Measurements from ENCODE around the gene POLR3E.
A peak's percentile ranks its signal among the peaks of the same experiment; 100 is the strongest.

The POLR3E gene, protein sequence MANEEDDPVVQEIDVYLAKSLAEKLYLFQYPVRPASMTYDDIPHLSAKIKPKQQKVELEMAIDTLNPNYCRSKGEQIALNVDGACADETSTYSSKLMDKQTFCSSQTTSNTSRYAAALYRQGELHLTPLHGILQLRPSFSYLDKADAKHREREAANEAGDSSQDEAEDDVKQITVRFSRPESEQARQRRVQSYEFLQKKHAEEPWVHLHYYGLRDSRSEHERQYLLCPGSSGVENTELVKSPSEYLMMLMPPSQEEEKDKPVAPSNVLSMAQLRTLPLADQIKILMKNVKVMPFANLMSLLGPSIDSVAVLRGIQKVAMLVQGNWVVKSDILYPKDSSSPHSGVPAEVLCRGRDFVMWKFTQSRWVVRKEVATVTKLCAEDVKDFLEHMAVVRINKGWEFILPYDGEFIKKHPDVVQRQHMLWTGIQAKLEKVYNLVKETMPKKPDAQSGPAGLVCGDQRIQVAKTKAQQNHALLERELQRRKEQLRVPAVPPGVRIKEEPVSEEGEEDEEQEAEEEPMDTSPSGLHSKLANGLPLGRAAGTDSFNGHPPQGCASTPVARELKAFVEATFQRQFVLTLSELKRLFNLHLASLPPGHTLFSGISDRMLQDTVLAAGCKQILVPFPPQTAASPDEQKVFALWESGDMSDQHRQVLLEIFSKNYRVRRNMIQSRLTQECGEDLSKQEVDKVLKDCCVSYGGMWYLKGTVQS

DNA sequence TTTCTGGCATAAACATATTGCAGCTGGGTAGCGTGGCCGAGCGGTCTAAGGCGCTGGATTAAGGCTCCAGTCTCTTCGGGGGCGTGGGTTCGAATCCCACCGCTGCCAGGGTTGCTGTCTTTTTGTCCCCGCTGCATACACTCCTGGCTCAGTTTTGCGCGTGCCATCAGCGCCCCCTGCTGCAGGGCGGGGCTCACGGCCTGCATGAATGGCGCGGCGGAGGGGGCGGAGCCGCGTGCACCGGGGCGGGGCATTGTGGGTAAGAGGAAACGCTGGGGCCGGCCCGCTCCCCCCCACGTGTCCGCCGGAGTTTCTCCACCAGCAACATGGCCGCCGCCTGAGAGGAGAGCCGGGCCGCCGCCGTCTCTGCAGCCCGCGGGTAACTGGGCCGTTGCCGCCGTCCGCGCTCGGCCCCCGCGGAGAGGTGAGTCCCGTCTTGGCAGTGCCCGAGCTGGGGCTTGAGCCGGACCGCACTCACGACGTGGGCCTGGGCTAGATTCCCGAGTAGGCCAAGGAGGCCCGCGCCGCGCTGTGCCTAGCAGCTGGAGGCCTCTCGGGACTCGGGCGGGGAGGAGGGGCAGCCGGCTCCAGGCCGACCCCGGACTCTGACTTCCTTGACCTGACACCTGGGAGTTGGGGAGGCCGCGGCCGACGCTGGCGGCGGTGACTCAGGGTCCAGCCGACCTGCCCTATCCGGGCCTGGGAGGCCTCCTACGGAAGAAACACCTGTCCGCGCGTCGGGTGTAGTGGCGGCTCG lies at the start of gene POLR3E:
Gene POLR3E, plus strand, starts transcription at position 296 of the 757 bp plus-strand sequence. CDS start 5,560 bp downstream, outside the sequence.
- DNase-seq (ENCODE audit: low read depth): peak; percentile 92

DNA sequence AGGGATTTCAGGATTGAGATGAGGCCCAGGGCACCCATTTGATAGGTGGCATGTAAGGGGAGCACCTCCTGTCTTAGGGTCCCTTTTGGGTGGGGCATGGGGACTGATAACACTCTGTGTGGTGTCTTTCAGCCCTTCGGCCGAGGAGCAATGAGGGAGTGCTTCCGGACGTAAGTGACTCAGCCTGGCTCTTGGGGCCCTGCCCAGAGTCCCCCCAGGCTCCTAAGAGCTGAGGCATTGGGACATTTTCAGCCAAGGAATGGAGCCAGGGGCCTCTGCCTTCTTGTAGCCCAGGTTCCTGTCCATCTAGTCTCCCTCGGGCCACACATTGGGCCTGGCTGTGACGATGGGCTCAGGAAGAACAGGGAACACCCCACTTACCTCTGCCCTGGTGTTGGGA lies 46.7 kb upstream of the POLR3E start:
- DNase-seq (ENCODE audit: low read depth): no peak

DNA sequence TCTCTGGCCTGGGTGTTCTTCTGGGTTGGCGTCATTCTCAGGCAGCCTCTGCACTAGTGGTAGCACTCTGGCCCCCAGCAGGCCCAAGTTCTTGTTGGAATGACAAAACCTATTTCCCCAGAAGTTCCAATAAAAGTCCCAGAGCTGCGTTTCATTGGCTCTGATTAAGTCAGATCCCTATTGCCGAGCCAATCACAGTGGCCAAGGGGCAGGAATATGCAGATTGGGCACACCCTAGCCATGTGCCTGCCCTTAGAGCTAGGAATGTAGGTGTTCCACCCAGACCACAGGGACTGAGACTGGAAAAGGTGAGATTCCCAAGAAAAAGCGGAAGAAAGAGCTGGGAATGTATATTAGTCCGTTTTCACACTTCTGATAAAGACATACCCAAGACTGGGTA lies 44.9 kb upstream of the POLR3E start:
- DNase-seq (ENCODE audit: low read depth): no peak

DNA sequence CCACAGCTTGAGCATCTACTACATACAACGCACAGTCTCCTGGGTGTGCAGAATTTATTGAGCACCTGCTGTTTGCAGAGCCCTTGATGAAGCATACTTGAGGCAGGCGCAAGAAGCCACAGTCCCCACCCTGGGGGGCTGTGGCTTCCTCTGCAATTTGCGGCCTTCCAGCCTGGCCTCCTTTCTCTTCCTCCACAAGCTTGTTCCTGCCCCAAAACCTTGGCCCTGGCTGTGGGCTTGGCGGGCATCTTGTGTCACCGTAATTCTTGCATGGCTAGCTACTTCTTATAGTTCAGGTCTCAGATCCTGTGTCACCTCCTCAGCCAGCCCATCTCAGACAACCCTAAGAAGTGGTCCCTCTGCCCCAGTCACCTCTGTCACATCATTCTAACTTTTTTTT lies 43.9 kb upstream of the POLR3E start:
- no peak for DNase-seq (ENCODE audit: low read depth)

DNA sequence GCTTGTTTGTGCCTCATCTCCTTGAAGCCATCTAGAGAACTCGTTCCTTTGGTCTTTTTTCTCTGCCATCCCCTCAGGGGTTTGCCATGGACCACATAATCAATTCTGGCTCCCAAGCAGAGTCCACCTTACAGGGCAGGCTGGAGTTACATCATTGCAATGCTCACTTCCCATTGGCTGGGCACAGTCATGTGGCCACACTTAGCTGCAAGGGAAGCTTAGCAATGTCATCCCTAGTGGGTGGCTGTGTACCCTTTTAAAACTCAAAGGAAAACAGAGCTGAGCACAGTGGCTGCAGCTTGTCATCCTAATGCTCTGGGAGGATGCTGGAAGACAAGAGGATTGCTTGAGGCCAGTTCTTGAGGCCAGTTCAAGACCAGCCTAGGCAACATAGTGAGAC lies 41.9 kb upstream of the POLR3E start:
- no peak for DNase-seq (ENCODE audit: low read depth)

DNA sequence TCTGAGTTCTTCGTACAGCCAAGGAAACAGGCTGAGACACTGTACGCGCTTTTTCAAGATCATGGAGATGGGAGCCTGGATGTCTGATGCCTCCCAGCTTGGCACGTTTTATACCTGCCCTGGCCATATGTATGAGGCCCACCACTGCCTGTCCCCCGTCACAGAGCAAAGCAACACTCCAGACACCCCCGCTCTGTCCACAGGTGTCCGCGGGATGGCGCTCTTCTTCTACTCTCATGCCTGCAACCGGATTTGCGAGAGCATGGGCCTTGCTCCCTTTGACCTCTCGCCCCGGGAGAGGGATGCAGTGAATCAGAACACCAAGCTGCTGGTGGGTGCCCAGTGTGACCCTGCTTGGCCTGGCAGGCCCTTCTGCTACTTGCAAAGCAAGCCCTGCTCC lies 39.8 kb upstream of the POLR3E start:
- no peak for DNase-seq (ENCODE audit: low read depth)

DNA sequence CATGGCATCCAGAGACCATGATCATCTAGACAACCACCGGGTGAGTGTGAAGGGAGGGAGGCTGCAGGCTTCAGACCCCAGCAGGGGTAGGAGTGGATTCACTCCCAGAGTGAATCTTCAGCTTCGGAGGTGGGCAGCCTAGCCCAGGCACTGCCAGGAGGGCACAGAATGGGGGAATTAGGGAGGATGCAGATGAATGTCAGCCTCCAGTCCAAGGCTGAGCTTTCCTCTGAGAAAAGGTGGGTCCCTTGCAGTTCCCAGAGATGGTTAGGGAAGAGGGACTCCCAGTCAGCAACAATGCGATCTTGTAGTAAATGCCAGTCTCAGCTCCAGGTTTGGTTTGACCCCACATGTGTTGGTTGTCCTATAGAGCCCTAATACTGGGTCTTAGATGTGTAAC lies 36.7 kb upstream of the POLR3E start:
- DNase-seq (ENCODE audit: low read depth): no peak

DNA sequence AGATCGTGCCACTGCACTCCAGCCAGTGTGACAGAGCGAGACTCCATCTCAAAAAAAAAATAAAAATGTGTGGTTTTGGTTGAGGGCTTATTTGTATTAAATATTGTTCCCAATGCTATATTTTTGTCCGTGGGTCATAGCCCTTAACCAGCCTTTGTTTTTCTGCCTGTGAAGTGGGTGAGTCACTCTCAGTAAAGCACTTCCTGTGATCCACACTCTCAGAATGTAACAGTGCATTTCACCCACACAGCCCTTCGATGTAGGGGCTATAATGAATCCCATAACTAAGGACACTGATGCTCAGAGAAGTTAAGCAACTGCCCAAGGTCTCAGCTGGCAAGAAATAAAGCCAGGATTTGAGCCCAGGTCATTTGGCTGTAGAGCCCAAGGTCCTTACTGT lies 34.7 kb upstream of the POLR3E start:
- no peak for DNase-seq (ENCODE audit: low read depth)

DNA sequence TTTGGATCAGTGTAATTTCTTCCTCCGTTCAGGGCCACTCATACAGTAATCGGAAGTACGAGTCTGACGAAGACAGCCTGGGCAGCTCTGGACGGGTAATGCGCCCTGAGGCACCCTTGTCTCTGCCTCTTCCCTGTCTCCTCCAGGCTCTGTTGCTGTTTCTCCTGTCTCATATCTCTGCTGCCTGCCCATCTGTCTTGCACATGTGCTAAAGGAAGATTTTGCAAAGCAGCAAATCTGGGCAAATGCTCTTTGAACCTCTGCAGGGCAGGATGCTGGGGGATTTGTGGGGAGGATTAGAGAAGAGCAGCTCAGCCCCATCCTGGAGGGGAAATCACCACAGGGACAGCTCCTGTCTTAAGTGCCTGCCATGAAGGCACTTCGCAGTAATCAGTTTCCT lies 32.4 kb upstream of the POLR3E start:
- no peak for DNase-seq (ENCODE audit: low read depth)

DNA sequence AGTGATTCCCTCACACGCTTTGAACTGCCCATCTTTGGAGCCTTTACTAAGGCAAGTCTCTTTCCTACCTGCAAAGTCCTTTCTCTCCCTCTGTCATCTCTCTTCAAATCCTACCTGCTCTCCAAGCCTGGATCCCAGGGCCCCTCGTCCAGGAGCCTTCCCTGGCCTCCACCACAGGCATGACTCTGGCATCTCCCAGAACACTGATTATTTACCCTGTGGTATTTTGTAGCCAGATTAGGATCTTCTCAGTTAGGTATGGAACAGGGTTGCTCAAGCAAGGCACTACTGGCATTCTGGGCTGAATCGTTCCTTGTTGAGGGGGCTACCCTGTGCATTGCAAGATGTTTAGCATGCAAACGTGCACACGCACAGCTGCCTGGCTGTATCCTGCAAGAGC lies 31.9 kb upstream of the POLR3E start:
- DNase-seq (ENCODE audit: low read depth): no peak

DNA sequence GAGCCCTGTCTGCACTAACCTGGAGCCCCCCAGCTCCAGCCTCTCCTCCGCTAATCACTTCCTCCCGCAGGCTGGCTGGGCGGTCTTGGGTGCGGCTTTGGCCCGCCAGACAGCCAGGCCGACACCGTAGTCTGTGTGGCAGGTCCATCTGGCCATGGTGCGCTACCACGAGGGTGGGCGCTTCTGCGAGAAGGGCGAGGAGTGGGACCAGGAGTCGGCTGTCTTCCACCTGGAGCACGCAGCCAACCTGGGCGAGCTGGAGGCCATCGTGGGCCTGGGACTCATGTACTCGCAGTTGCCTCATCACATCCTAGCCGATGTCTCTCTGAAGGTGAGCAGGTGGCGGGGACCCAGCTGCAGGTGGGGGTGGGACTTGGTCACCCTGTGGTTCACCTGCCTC lies 30.7 kb upstream of the POLR3E start:
- DNase-seq (ENCODE audit: low read depth): no peak

DNA sequence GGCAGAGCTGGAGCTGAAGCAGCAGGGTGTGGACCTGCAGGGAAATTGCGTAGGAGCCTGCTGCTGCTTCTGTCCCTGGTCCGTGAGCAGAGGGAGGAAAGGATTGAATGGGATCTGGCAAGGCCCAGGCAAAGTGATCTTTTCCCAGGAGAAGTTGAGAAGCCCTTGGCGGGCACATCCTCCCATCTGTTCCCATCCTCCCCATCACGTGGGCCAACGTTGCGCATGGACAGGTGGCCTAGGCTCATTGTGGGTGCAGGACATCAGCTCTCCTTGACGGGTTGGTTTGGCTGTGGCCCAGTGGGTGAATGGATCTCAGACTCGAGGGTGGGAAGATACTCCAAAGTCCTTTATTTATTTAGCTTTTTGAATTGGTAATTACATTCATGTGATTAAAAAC lies 29.4 kb upstream of the POLR3E start:
- DNase-seq (ENCODE audit: low read depth): no peak

DNA sequence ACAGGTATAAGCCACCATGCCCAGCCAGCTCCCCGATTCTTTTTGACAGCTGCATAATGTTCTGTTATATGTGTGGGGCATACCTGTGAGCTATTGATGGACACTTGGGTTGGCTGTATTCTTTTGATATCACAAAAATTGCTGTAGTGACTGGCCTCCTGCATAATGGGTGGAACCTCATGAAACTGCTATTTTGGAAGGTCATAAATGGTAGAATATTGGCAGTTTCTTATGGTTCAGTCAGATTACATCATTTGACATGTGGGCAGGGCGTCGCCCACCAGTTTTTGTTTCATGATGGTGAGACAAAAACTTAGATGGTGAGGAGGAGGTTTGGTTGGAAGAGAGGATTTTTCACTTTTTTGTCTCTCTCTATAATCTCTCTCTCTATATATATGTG lies 26.7 kb upstream of the POLR3E start:
- no peak for DNase-seq (ENCODE audit: low read depth)

DNA sequence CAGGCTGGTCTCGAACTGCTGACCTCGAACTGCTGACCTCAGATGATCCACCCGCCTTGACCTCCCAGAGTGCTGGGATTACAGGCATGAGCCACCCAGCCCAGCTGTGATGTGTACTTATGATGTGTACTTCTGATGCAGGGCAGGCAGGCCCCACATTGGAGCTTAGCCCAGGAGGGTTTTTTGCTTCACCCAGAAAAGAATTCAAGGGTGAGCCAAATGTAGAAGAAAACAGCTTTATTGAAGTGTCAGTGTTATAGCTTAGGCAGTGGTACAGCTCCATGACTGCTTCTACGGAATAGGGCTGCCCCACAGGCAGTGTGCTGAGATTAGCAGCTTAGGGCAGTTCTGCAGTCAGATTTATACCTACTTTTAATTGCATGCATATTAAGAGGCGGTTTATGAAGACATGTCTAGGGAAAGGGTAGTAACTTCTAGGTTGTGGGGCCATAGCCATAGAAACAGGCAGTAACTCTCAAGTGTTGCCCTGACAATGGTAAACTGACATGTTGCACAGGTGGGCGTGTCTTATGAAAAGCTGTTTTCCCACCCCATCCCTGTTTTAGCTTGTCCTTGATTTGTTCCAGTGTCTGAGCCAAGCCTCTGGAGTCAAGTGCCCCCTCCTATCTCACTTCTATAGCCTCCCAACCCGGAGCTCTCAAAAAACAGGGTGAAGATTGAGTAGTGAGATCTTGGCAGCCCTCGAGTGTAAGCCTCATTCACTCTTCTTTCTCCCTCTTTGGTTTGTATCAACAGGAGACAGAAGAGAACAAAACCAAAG lies 24.1 kb upstream of the POLR3E start:
- DNase-seq (ENCODE audit: low read depth): no peak

DNA sequence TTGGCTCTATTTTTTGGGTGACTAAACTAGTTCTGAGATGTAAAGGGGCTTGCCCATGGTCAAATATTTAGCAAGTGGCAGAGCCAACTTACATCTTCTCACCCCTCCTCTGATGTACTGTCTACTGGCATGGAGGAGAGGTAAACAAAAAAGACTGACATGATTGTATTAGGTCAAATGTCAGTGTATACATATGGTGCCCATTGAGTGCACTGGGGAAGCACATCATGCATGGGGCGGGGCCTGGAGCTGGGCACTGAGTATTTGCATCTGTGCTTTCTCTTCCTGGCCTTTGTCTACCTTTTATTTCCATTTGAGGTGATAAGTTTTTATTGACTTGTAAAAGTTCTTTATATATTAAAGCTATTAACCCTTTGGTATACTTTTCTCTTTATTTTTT lies 22.3 kb upstream of the POLR3E start:
- no peak for DNase-seq (ENCODE audit: low read depth)

DNA sequence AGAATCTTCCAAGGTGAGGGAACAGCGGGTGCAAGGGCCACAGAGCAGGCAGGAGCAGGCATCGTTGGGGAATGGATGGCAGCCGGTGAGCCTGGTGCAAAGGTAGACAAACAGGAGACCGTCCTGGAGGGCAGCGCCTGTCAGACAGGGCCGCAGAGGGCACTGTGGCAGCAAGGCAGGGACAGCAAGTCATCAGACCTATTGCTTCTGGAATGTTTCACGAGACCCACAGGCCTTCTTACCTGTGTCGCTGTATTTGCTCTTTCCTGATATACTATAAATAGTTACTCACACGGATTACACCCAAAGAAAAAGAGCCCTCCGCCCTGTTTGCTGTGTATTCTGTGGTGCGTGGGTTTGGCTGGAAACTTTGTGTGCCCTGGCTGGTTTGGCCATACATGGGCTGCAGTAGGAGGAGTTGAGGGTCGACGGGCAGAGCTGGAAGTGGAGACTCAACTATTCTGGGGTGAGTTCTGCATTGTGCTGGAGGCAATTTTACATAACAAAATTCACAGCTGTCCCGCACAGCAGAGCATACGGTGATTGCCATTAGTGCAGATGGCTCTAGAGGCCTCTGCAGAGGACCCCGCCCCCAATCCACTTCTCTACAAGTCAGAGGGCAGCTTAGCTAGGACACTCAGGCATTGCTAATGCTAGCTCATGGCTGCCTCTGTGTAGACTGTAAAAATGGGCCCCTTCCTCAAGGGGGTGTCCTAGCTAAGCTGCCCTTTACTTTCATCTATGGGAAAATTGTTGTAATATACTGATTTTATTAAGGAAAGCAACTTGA lies 18.6 kb upstream of the POLR3E start:
- no peak for DNase-seq (ENCODE audit: low read depth)

DNA sequence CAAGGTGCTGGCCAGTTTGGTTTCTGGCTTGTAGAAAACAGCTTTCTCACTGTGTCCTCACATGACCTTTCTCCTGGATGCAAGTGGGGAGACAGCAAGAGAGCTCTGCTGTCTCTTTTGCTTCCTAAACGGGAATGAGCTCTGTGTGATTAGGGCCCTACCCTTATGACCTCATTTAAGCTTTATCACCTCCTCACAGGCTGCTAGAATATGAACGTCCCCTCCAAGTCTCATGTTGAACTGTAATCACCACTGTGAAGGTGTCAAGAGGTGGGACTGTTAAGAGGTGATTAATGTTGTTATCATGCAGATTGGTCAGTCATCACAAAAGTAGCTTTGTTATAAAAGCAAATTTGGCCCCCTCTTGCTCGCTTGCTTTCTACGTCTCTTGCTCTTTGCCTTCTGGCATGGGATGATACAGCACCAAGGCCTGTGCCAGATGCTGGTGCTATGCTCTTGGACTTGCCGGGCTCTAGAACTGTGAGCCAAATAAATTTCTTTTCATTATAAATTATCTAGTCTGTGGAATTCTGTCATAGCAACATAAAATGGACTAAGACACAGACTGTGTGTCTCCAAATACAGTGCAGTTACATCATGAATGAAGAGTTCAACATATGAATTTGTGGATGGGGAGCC lies 14.8 kb upstream of the POLR3E start:
- no peak for DNase-seq (ENCODE audit: low read depth)

DNA sequence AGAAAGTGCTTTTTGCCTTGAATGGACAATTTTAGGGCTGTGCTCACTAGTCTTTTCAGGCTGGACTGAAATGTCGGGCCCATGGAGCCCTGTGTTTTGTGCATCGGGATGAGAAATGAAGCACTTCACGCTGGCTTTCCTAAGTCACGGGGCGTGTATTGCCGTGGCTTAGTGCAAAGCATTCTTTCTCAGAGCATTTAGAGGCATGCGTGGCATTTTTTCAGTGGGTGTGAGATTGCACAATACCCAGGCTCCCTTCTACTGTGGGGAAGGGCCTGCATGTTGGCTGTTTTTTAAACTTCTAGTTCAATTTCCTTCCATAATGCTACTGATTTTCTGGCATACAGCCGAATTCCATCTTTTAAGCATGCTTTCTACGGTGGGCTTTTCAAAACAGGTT lies 12.6 kb upstream of the POLR3E start:
- no peak for DNase-seq (ENCODE audit: low read depth)

DNA sequence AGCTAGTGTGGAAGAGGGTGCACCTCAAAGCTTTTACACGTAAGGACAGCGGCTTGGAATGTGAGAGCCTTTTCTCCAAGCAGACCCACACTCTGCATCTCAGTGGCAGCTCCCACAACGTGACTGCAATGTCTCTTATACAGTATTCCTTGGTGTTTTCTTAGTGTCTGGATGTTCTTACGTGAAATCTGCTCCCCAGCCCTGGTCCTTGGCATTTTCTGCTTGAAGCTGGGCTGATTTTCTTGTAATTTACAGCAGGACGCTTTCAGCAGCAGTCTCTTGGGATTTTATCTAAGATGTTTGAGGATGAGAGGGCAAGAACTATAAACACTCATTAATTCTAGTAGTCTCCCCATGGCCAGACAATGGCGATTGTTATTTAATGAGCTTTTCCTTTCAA lies 12.1 kb upstream of the POLR3E start:
- no peak for DNase-seq (ENCODE audit: low read depth)

DNA sequence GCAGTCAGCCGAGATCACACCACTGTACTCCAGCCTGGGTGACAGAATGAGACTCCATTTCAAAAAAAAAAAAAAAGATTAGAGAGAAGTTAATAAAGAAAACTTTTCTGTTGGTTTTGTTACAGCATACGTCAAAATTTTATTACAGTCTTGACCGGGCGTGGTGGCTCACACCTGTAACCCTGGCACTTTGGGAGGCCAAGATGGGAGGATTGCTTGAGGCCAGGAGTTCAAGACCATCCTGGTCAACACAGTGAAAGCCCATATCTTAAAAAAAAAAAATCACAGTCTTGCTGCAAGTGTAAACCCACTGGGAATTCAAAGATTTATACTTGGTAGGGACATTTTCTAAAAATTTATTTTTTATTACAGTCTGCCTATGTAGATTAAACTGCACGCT lies 6.2 kb upstream of the POLR3E start:
- no peak for DNase-seq (ENCODE audit: low read depth)

DNA sequence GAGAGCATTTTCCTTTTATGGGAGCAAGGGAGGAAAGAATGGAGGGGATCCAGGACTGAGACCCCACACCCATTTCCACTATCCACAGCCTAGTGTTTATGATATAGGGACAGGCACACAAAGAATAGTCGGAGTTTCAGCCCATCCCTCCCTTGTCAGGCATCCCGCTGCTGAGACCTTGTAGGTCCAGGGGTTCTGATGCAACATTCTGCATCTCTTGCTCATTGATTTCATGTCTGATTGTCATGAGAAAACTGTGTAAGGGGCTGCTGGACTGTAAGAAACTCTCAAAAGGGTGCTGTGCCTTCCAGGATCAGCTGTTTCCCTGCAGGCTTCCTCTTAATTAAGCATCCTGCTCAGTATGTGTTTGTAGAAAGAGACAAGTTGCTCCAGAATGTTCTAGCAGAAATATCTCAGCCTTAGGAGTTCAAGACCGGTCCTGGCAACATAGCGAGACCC lies 5.3 kb upstream of the POLR3E start:
- no peak for DNase-seq (ENCODE audit: low read depth)

All from HS-27A (cell line).